Measurements from ENCODE around the gene GALR1. TPM values are rescaled to one million over a fixed set of nuclear protein-coding genes. Genes with fewer than 3 reads are reported as not detected.

Gene GALR1
- total RNA-seq, 1 experiment from 2014 or later = not detected

DNA sequence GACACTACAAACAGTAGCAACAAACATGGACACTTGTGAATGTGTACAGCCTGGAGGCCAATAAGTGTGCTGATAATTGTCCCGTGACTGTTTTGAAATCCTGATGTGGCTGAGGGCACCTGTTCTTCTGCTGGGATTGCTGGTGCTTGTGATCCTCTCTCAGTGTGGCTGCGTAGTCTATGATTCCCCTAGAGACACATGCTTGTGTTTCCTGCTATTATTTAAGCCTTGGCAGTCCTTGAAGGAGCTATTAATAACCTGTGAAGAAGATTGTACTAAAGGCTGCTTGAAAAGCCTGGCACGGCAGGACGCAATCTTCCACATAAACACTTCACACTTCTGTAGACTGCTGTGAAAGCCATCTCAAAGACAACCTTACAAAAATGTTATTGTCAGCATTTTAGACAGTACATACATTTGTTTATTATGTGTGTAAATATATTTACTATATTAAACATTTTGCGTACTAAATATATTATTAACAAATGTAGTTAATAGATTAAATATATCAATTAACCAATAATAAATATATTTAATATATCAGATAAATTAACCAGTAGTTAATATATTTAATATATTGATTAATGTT lies 71.4 kb downstream of the GALR1 start:
- no peak for DNase-seq (ENCODE audit: low read depth)

DNA sequence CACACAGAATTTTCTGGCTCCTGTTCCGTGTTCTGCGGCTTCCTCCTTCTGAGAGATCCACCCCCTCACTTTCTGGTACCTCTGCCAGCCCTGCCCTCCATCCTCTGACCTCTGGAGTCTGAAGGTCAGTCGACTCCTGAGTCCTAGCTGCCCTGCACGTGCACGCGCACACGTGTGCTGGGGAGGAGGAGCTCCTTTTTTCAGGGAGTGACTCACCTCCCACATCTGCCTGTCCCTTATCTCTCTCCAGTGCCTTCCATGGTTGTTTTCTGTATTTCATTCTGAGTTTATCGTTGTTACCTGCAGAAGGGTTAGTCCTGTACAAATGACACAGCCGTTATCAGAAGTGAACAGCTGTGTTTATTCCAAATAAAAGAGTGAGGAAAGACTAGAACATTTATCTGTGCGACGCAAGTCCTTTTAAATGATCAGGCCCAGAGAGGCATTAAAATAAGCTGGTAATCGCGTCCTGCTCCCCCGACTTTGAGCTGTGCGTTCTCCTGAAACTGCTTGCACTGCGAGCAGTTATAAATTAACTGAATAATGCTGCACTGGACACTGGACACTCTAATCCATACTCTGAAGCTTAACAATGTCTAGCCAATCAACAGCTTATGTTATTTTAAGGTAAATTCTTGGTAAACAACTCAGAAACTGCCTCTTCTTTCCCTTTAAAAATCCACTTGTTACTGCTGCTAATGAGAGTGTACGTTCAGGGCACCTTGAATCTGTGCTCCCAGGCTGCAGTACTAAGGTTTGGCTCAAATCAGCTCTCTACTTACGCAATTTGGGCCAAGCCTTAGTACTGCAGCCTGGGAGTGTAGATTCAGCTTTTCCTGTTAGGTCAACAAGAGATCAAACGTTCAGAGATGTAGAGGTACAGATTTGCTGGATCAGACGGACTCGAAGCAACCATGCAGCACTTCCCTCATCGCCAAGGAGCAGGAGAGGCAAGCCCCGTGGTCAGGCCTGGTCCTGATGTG lies 72.5 kb downstream of the GALR1 start:
- no peak for DNase-seq (ENCODE audit: low read depth)

DNA sequence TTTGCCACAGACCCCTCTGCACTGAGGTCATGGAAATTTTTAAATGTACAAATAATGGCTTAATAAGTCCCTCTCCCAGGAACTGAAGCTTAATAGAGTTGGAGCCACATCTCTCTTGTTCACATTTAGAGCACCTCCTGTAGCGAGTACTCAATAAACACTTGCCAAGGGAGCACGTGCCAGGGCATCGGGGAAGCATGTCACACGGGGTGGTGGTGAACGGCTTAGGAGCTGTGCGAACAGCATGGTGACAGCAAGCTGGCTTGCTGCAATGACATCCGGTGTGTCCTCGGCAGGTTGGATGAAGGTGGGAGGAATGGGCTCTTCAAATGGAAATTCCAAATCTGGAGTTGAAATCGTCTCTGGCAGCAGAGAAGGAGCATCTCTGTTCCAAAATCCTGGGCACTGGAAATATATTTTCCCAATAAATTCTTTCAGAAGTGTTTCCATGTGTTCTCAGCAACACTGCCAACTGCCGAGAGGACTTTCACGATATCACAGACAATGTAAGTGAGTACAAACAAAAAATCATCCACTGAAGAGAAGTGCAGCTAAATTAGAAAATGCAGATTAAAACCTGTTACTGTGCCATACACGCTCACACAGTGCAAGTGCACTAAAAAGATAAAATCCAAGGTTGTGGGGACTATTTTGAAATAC lies 74.1 kb downstream of the GALR1 start:
- no peak for DNase-seq (ENCODE audit: low read depth)

Other genes with a start within 250 kb of the GALR1 start
- under 0.01 and 1.0 TPM in 2 replicates for gene MBP, start 117.1 kb upstream of the GALR1 start, total RNA-seq (2014; rRNA removed)

Measured in LHCN-M2 (cell line).